Activated T-helper 1 cell treated with anti-CD3 and anti-CD28 coated beads, Interleukin-2, amount 50 U/mL, for 16 hours (primary cell): ENCODE measurements around the gene EIF2B4.
"Not testable (repeated sequence)": the region's sequence is repeated elsewhere in the genome, so short reads cannot be mapped to it uniquely, and the experiment has no call there.

Experiments used
- DNase-seq, 2 donors: peaks; one replicate each; pipeline ENCODE4 v3.0.0-alpha.2; 2020; ENCODE audit warnings: low read depth in 1 of 2, low spot score in 1 of 2

The EIF2B4 gene

GRCh38 chr2:27378096-27378808 is 8.1 kb upstream of the EIF2B4 start:
- DNase-seq: no peak

- DNase-seq: no peak
These were observed 7.5 kb upstream of the EIF2B4 start for GRCh38 chr2:27377618-27378095.

GRCh38 chr2:27376866-27377617 is 6.9 kb upstream of the EIF2B4 start:
- DNase-seq: no peak

GRCh38 chr2:27376151-27376865 is 6.2 kb upstream of the EIF2B4 start:
- DNase-seq: no peak

- DNase-seq: no peak
These were observed 5.5 kb upstream of the EIF2B4 start for GRCh38 chr2:27375513-27376099.

GRCh38 chr2:27373567-27373966 is 3.4 kb upstream of the EIF2B4 start:
- DNase-seq: no peak

- DNase-seq: no peak
These were observed 2.8 kb upstream of the EIF2B4 start for GRCh38 chr2:27372937-27373336.

- no peak for DNase-seq
These were observed 880 bp upstream of the EIF2B4 start for GRCh38 chr2:27370816-27371620.

- DNase-seq: no peak
These were observed 590 bp downstream of the EIF2B4 start for GRCh38 chr2:27369471-27370025.

GRCh38 chr2:27363933-27364332 is 6.2 kb downstream of the EIF2B4 start:
- no peak for DNase-seq

- DNase-seq: no peak
These were observed 7.3 kb downstream of the EIF2B4 start for GRCh38 chr2:27362678-27363420.

GRCh38 chr2:27356382-27357181 is 13.6 kb downstream of the EIF2B4 start, which contains the start of gene GTF3C2:
Gene GTF3C2 (minus strand): TSS chr2:27356764. CDS start chr2:27343554, 13,210 bp downstream.
- DNase-seq: peak; percentile 83 to 87

- no peak for DNase-seq
These were observed 14.1 kb downstream of the EIF2B4 start for GRCh38 chr2:27356056-27356381.

- no peak for DNase-seq
These were observed 15.6 kb downstream of the EIF2B4 start for GRCh38 chr2:27354597-27354927.

- DNase-seq: no peak
These were observed 16.2 kb downstream of the EIF2B4 start for GRCh38 chr2:27353762-27354596.

- DNase-seq: not testable (repeated sequence)
These were observed 16.8 kb downstream of the EIF2B4 start for GRCh38 chr2:27353386-27353761.

- no peak for DNase-seq
These were observed 18.1 kb downstream of the EIF2B4 start for GRCh38 chr2:27351802-27352598.
